Mesenchymal stem cell (in vitro differentiated cells and primary cell): Measurements from ENCODE around the gene MYL5.

Experiments
- DNase-seq: peaks from one replicate; pipeline ENCODE4 v3.0.0-alpha.2; 2013
- H2AFZ ChIP-seq: one replicate; pipeline ENCODE4 v1.6.1; 2013; ENCODE audit warnings: low read depth, mild to moderate bottlenecking, control low read depth, inconsistent platforms, low read length, moderate library complexity
- H2AK5ac ChIP-seq: 2 replicates; pipeline ENCODE4 v1.6.1; 2013; ENCODE audit warnings: low read length, moderate library complexity, mild to moderate bottlenecking, inconsistent platforms; ENCODE audit not compliant: severe bottlenecking
- H2BK120ac ChIP-seq: one replicate; pipeline ENCODE4 v1.6.1; 2013; ENCODE audit warnings: low read depth, mild to moderate bottlenecking, inconsistent platforms, low read length, moderate library complexity
- H2BK12ac ChIP-seq, 2 experiments: one replicate each; pipeline ENCODE4 v1.6.1; 2013; ENCODE audit warnings: inconsistent platforms in 2 of 2, low read length in 2 of 2, mild to moderate bottlenecking in 2 of 2, moderate library complexity in 2 of 2, control low read depth in 1 of 2
- H2BK15ac ChIP-seq: one replicate; pipeline ENCODE4 v1.6.1; 2013; ENCODE audit warnings: mild to moderate bottlenecking, low read depth, inconsistent platforms; ENCODE audit not compliant: poor library complexity, severe bottlenecking
- H2BK5ac ChIP-seq: 2 replicates; pipeline ENCODE4 v1.6.1; 2013; ENCODE audit warnings: low read depth, mild to moderate bottlenecking, low read length, control low read depth, inconsistent platforms; ENCODE audit not compliant: poor library complexity, severe bottlenecking
- H3K14ac ChIP-seq, 2 experiments: one replicate each; pipeline ENCODE4 v1.6.1; 2013; ENCODE audit warnings: inconsistent platforms in 2 of 2, low read length in 2 of 2, control low read depth in 1 of 2, mild to moderate bottlenecking in 1 of 2, moderate library complexity in 1 of 2
- H3K18ac ChIP-seq, 2 experiments: one replicate each; pipeline ENCODE4 v1.6.1; 2013; ENCODE audit warnings: inconsistent platforms in 2 of 2, low read length in 2 of 2, control low read depth in 1 of 2, low read depth in 1 of 2, mild to moderate bottlenecking in 1 of 2
- H3K23ac ChIP-seq, 2 experiments: one replicate each; pipeline ENCODE4 v1.6.1; 2013; ENCODE audit warnings: inconsistent platforms in 2 of 2, low read length in 2 of 2, mild to moderate bottlenecking in 2 of 2, moderate library complexity in 2 of 2, control low read depth in 1 of 2
- H3K27ac ChIP-seq: 2 replicates; pipeline ENCODE4 v1.5.1; 2013; ENCODE audit warnings: mild to moderate bottlenecking, moderate library complexity, low read length, control low read depth, inconsistent platforms; ENCODE audit not compliant: poor library complexity, severe bottlenecking
- H3K27me3 ChIP-seq, 2 experiments: 2 replicates each; pipeline versions ENCODE4 v1.6.1 to v1.7.0; 2013; ENCODE audit warnings: low read length in 2 of 2, mild to moderate bottlenecking in 2 of 2, moderate library complexity in 2 of 2, control low read depth in 1 of 2, inconsistent platforms in 1 of 2; ENCODE audit not compliant: control insufficient read depth in 1 of 2, insufficient read depth in 1 of 2
- H3K36me3 ChIP-seq, 2 experiments: 2 replicates each; pipeline versions ENCODE4 v1.6.1 to v1.7.0; 2013; ENCODE audit warnings: low read length in 2 of 2, control low read depth in 1 of 2, inconsistent platforms in 1 of 2, low read depth in 1 of 2, mild to moderate bottlenecking in 1 of 2; ENCODE audit not compliant: insufficient read depth in 2 of 2, control insufficient read depth in 1 of 2
- H3K4ac ChIP-seq, 2 experiments: one replicate each; pipeline ENCODE4 v1.6.1; 2013; ENCODE audit warnings: inconsistent platforms in 2 of 2, low read length in 2 of 2, mild to moderate bottlenecking in 2 of 2, moderate library complexity in 2 of 2, control low read depth in 1 of 2, low read depth in 1 of 2
- H3K4me1 ChIP-seq: 2 replicates; pipeline ENCODE4 v1.6.1; 2013; ENCODE audit warnings: low read depth, low read length, control low read depth; ENCODE audit not compliant: control insufficient read depth, insufficient read depth
- H3K4me2 ChIP-seq: 2 replicates; pipeline ENCODE4 v1.6.1; 2013; ENCODE audit warnings: low read length, mild to moderate bottlenecking, inconsistent platforms; ENCODE audit not compliant: poor library complexity, severe bottlenecking
- H3K4me3 ChIP-seq, 2 experiments: 2 replicates each; pipeline versions ENCODE4 v1.5.1 to v1.7.0; 2013; ENCODE audit warnings: low read length in 2 of 2, mild to moderate bottlenecking in 2 of 2, control low read depth in 1 of 2, low read depth in 1 of 2; ENCODE audit not compliant: insufficient read depth in 1 of 2
- H3K79me1 ChIP-seq: replicated peaks from 2 replicates; pipeline ENCODE4 v1.6.1; 2013; ENCODE audit warnings: mild to moderate bottlenecking, control low read depth, low read length, inconsistent platforms; ENCODE audit not compliant: poor library complexity, severe bottlenecking
- H3K9ac ChIP-seq: 2 replicates; pipeline ENCODE4 v1.7.0; 2013; ENCODE audit warnings: mild to moderate bottlenecking, low read length, moderate library complexity
- H3K9me3 ChIP-seq: 2 replicates; pipeline ENCODE4 v1.7.0; 2013; ENCODE audit warnings: mild to moderate bottlenecking, low read length; ENCODE audit not compliant: control insufficient read depth
- H4K8ac ChIP-seq: one replicate; pipeline ENCODE4 v1.6.1; 2013; ENCODE audit warnings: inconsistent platforms, mild to moderate bottlenecking, low read length, moderate library complexity
- H4K91ac ChIP-seq: one replicate; pipeline ENCODE4 v1.6.1; 2013; ENCODE audit warnings: mild to moderate bottlenecking, low read length, inconsistent platforms
- WGBS: methylation state at CpG from one replicate; pipeline ENCODE4 v1.1.7; 2013; ENCODE audit warnings: mixed read lengths; 5-methylcytosine and 5-hydroxymethylcytosine counted together

Gene MYL5

DNA sequence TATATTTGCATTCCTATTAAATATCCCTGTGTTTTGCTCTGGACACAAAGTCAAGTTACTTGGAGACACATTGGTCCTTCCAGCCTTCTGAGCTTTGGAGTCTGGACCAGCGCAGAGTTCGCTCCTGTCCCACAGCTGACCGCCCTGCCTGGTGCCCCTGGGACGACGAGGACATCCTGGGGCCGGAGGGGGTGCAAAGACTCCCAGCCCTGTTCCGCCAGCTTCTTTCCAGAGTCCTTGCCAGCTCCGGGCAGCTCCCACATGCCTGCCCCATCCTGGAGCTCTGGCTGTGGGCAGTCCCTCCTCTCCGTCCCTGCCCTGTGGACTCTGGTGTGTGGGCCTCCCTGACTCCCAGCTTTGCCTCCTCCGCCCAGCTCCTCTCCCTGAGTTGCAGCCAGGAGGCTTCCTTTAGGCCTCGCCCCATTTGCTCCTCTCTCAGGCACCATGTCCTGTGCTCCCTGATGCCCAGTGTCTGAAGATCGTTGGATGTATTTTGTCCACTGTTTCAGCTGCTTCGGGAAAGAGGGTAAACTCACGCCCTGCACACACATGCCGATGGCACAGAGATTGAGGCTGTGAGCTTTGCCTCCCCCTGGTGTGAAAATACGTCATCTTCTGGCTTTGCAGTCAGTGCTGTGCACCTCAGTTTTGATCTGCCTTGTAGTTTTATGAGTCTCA lies 26.4 kb downstream of the MYL5 start:
- H4K8ac ChIP-seq, result no peak overlapping the region
- H3K9ac ChIP-seq, result no peak overlapping the region
- no peak overlapping the region for H2BK120ac ChIP-seq
- no peak overlapping the region for H2AFZ ChIP-seq
- no peak overlapping the region for H3K23ac ChIP-seq
- H3K79me1 ChIP-seq, result peaks cover 3% of the 10 kb centered on the region
- H2BK5ac ChIP-seq, result no peak overlapping the region
- H3K14ac ChIP-seq, result no peak overlapping the region
- no peak overlapping the region for H4K91ac ChIP-seq
- no peaks in the 10 kb centered on the region for H3K9me3 ChIP-seq
- H3K27me3 ChIP-seq, result peaks cover 0 to 15% of the 10 kb centered on the region in 2 experiments
- H2AK5ac ChIP-seq, result no peak overlapping the region
- DNase-seq, result no peak
- H3K4me3 ChIP-seq, result no peak overlapping the region
- 91% methylated on average over 16 of the region's 16 CpGs for WGBS
- no peak overlapping the region for H2BK15ac ChIP-seq
- no peak overlapping the region for H2BK12ac ChIP-seq
- H3K4me1 ChIP-seq, result peaks cover 8% of the 10 kb centered on the region
- H3K4ac ChIP-seq, result no peak overlapping the region
- H3K27ac ChIP-seq, result no peak overlapping the region
- H3K18ac ChIP-seq, result no peak overlapping the region
- no peak overlapping the region for H3K4me2 ChIP-seq
- H3K36me3 ChIP-seq, result no peaks in the 10 kb centered on the region

DNA sequence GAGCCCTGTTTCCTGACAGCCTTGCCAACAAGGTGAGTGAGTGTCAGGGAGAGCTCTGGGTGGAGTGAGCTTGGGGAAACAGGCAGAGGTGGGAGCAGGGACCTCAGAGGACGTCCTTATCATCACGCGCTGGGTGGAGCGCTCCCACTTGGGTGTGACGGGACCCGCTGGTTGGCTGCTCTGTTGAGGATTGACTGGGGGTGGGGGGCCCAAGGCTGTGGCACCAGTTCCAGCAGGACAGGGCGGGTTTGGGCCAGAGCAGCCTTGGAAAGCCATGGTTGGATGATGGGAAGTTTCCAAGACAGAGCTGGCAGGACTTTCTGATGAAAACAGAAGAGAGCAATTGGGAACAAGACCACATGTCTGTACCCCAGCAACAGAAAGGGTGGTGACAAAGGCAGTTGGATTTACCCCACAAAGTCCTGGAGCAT lies 28.3 kb downstream of the MYL5 start:
- H3K27me3 ChIP-seq, result peaks cover 0 to 15% of the 10 kb centered on the region in 2 experiments
- no peak overlapping the region for H2BK15ac ChIP-seq
- no peak overlapping the region for H2BK120ac ChIP-seq
- H3K9me3 ChIP-seq, result no peaks in the 10 kb centered on the region
- H2AK5ac ChIP-seq, result no peak overlapping the region
- H3K23ac ChIP-seq, result no peak overlapping the region
- H3K14ac ChIP-seq, result no peak overlapping the region
- H3K9ac ChIP-seq, result no peak overlapping the region
- H3K4me1 ChIP-seq, result peaks cover 19% of the 10 kb centered on the region
- H3K27ac ChIP-seq, result no peak overlapping the region
- H3K36me3 ChIP-seq, result no peaks in the 10 kb centered on the region
- no peak overlapping the region for H3K4me2 ChIP-seq
- WGBS, result 73% methylated on average over 7 of the region's 7 CpGs
- DNase-seq, result no peak
- H2AFZ ChIP-seq, result no peak overlapping the region
- no peak overlapping the region for H3K4me3 ChIP-seq
- H3K79me1 ChIP-seq, result peaks cover 3% of the 10 kb centered on the region
- no peak overlapping the region for H4K8ac ChIP-seq
- H3K4ac ChIP-seq, result no peak overlapping the region
- no peak overlapping the region for H3K18ac ChIP-seq
- H4K91ac ChIP-seq, result peak overlapping the region; percentile 20
- H2BK12ac ChIP-seq, result no peak overlapping the region
- no peak overlapping the region for H2BK5ac ChIP-seq

DNA sequence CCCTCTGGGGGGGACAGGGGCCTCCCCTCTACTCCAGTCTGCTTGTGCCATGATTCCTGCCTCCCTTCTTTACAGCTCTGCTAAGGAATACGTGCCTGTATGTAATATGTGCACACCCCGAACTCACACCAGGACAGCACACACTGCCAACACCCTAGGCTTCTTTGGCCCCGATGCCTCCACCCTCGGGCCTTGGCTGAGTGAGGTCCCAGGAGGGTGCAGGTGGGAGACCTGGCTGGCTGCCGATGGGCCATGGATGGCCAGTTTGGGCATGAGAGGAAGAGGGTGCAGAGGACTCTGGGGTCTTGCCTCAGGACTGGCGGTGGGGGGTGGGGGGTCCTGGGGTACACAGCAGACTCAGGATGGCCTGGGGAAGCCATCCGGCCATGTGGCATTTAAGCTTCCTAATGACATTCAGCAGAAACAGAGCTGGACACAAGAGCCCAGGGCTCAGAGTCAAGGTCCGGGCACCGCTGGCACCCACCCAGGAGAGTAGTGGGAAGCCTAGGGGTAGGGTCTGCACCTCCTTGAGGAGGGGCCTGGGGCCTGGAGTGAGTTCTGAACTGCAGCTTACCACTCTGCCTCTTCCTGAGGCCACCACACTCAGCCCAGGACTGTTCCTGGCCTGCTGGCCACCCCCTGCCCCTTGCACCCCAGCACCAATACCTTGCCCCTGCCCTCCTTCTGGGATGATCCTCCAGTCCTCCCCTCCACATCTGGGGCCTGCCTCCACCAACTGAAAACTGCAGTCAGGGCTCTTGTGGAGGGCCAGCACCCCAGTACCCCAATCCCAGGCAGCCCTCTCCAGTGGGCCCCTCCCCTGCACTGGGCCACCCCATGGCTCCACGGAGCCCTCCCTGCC lies 29.2 kb downstream of the MYL5 start:
- no peak overlapping the region for H2BK15ac ChIP-seq
- 93% methylated on average over 9 of the region's 10 CpGs for WGBS
- H3K9ac ChIP-seq, result no peak overlapping the region
- no peak overlapping the region for H3K27ac ChIP-seq
- no peak overlapping the region for H3K4me3 ChIP-seq
- DNase-seq, result no peak
- H3K27me3 ChIP-seq, result peaks cover 0 to 15% of the 10 kb centered on the region in 2 experiments
- H3K23ac ChIP-seq, result no peak overlapping the region
- H2BK12ac ChIP-seq, result no peak overlapping the region
- H4K91ac ChIP-seq, result peak overlapping the region; percentile 71
- peaks cover 3% of the 10 kb centered on the region for H3K79me1 ChIP-seq
- H3K9me3 ChIP-seq, result no peaks in the 10 kb centered on the region
- H2AK5ac ChIP-seq, result no peak overlapping the region
- no peak overlapping the region for H2BK120ac ChIP-seq
- H3K14ac ChIP-seq, result no peak overlapping the region
- H3K4me2 ChIP-seq, result no peak overlapping the region
- H3K4ac ChIP-seq, result no peak overlapping the region
- peaks cover 0 to 6% of the 10 kb centered on the region in 2 experiments for H3K36me3 ChIP-seq
- no peak overlapping the region for H4K8ac ChIP-seq
- H2AFZ ChIP-seq, result no peak overlapping the region
- no peak overlapping the region for H2BK5ac ChIP-seq
- H3K18ac ChIP-seq, result no peak overlapping the region
- peaks cover 26% of the 10 kb centered on the region for H3K4me1 ChIP-seq

DNA sequence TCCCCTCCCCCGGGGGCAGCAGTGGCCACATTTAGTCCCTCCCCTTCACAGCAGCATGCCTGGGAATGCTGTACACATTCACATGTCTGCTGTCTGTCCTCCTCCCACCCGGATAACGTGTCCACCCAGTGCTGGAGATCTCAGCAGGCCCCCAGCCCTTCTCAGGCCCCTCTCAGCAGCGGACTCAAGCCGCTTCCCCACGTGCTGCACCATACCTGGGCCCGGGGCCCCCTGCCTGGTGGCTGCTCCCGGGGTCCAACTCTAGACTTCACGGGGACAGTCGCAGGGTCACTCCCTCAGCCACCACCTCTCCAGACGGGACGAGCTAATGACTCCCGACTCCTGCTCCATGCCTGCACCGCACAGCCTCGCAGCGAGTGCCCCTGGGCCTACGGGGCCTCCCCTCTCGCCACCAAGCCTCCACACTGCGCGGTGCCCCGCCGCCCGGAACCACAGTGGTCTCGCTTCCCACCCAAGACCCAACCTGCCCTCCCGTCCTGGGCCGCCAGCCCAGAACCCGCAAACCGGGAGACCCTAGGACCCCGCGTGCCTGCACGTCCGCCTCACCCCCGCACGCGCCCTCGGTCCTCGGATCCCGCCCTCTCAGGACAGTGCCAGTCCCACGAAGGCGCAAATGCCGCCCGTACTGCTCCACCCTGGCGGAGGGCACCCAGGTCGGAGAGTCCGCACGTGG lies 30.0 kb downstream of the MYL5 start:
- Histone ChIP-seq H3K9ac (no peak overlapping the region), H3K27ac (no peak overlapping the region), H3K36me3 (peaks cover 0 to 7% of the 10 kb centered on the region in 2 experiments), H3K79me1 (peaks cover 3% of the 10 kb centered on the region), H3K4ac (no peak overlapping the region), H3K4me3 (no peak overlapping the region), H3K9me3 (no peaks in the 10 kb centered on the region), H4K91ac (peak overlapping the region; percentile 72), H3K18ac (no peak overlapping the region), H2BK5ac (no peak overlapping the region), H3K14ac (no peak overlapping the region), H3K23ac (no peak overlapping the region), H3K27me3 (peaks cover 0 to 15% of the 10 kb centered on the region in 2 experiments), H2BK12ac (no peak overlapping the region), H2BK15ac (peak overlapping the region; percentile 4), H2AFZ (no peak overlapping the region), H2AK5ac (no peak overlapping the region), H3K4me1 (peaks cover 29% of the 10 kb centered on the region), H3K4me2 (no peak overlapping the region), H4K8ac (peak overlapping the region; percentile 70), H2BK120ac (no peak overlapping the region)
- 94% methylated on average over 46 of the region's 46 CpGs for WGBS
- no peak for DNase-seq
